A549 treated with CpdA at 1 μM for 4 hours (cell line): ENCODE results near the gene TMEM150C. TPM values are rescaled to one million over a fixed set of nuclear protein-coding genes. Genes with fewer than 3 reads are reported as not detected.

Source experiments
- total RNA-seq: library from RNA; stranded (reverse); fragments of 200-300 nt; extraction: Qiagen RNA extraction; gene quantifications from 5 replicates; pipeline ENCODE4 v1.2.3, GENCODE V29; 2022; ENCODE audit warnings: low read depth

TMEM150C gene
- total RNA-seq, result 0.85 to 1.3 TPM (median 1.0 TPM) in 5 replicates

DNA sequence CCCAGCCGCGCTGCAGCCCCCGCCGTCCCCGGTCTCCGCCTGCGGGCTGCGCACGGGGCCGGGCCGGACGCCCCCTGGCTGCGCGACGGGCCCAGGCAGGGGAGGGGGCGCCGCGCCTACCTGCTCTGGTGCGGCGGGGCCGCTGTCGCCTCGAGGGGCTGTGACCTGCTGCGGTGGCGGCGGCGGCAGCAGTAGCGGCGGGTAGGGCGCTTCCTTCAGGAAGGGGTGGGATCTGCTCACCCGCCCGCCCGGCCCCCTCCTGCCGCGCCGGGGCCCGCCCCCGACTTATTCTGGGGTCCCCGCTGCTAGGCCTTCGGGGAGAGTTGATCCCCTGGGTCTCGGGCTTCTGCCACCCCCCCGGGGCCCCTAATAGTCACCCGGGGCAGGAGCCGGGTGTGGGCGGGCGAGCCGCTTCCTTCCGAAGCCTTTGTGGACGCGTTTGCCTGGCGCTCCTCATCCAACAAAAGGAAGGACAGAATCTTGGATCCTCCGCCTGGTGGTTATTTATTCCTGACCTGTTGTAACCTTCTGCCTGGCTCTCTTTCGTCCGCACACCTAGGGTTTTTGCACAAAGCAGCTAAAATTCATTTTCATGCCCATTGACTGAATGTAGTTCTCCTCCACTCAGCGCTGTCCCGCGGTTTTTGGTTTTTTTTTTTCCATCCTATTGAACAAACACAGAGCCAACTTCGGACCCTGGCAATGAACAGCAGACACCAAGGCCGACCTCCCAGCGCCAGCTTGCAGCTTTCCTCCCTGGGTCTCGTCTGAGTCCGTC lies at the start of gene TMEM150C:
Gene TMEM150C, minus strand, starts transcription at position 203 of the 778 bp plus-strand sequence. CDS start 57,331 bp downstream, outside the sequence.

Other genes starting within 250 kb of the TMEM150C start
- 211 to 331 TPM (median 235 TPM) in 5 replicates for gene HNRNPD, start 188.0 kb downstream of the TMEM150C start, total RNA-seq
- gene HNRNPDL, start 131.5 kb downstream of the TMEM150C start, total RNA-seq, result 217 to 380 TPM (median 250 TPM) in 5 replicates
- 26.6 to 35.4 TPM (median 32.1 TPM) in 5 replicates for gene ENOPH1, start 131.4 kb downstream of the TMEM150C start, total RNA-seq
- 6.7 to 8.1 TPM (median 7.7 TPM) in 5 replicates for gene SCD5, start 236.8 kb upstream of the TMEM150C start, total RNA-seq